H1 (cell line): ENCODE measurements around the gene ACOT2.
"Not testable (repeated sequence)": the region's sequence is repeated elsewhere in the genome, so short reads cannot be mapped to it uniquely, and the experiment has no call there.

ENCODE experiments used
- ATF3 ChIP-seq: IDR thresholded peaks from 2 replicates; pipeline ENCODE4 v1.6.1; 2011; ENCODE audit warnings: low read depth, mild to moderate bottlenecking, low read length; ENCODE audit not compliant: insufficient read depth
- BRCA1 ChIP-seq: IDR thresholded peaks from 2 replicates; pipeline ENCODE4 v1.6.1; 2012; ENCODE audit warnings: low read depth, low read length, improper control_type of control experiment
- CEBPB ChIP-seq: IDR thresholded peaks from 2 replicates; pipeline ENCODE4 v1.6.1; 2012; ENCODE audit warnings: low read depth, low read length
- CTCF ChIP-seq, 3 experiments: IDR thresholded peaks; 1 replicate in 2 of 3; 2 replicates in 1 of 3; pipeline versions ENCODE4 v1.5.1 to v1.6.1; 2011; ENCODE audit warnings: low read length in 3 of 3, mild to moderate bottlenecking in 3 of 3, inconsistent platforms in 2 of 3, low read depth in 1 of 3, moderate library complexity in 1 of 3; ENCODE audit not compliant: insufficient read depth in 1 of 3; ENCODE audit errors: control extremely low read depth in 1 of 3
- EP300 ChIP-seq, 2 experiments: IDR thresholded peaks; 1 replicate in 1 of 2; 2 replicates in 1 of 2; pipeline ENCODE4 v1.6.1; 2011 to 2012; ENCODE audit warnings: low read depth in 2 of 2, low read length in 2 of 2, mild to moderate bottlenecking in 2 of 2, borderline replicate concordance in 1 of 2, inconsistent platforms in 1 of 2, moderate library complexity in 1 of 2
- EZH2 ChIP-seq: fragments of 200-600 bp; sonication (generic); IDR thresholded peaks from 2 replicates; pipeline ENCODE4 v1.7.1; 2012; ENCODE audit warnings: low read depth, mild to moderate bottlenecking, moderate library complexity, low read length, inconsistent platforms; ENCODE audit not compliant: severe bottlenecking
- MAFK ChIP-seq: IDR thresholded peaks from 2 replicates; pipeline ENCODE4 v1.6.1; 2012; ENCODE audit warnings: low read depth, mild to moderate bottlenecking, improper control_type of control experiment, low read length
- POLR2AphosphoS5 ChIP-seq: IDR thresholded peaks from 2 replicates; pipeline ENCODE4 v1.6.1; 2011; ENCODE audit warnings: low read depth, low read length
- POU5F1 ChIP-seq: IDR thresholded peaks from 2 replicates; pipeline ENCODE4 v1.6.1; 2011; ENCODE audit warnings: low read depth, mild to moderate bottlenecking, low read length, moderate library complexity
- RXRA ChIP-seq: IDR thresholded peaks from 2 replicates; pipeline ENCODE4 v1.6.1; 2011; ENCODE audit warnings: low read depth, mild to moderate bottlenecking, low read length, moderate library complexity; ENCODE audit not compliant: insufficient read depth

- TF ChIP-seq CTCF (IDR thresholded peaks at IDR 0.05; ENCODE audit: control extremely low read depth in 1 of 3, insufficient read depth in 1 of 3, low read depth in 1 of 3, low read length in 3 of 3); RXRA; ATF3; BRCA1; POLR2AphosphoS5; EZH2; EP300 (IDR thresholded peaks at IDR 0.05; ENCODE audit: borderline replicate concordance in 1 of 2, low read depth in 2 of 2, low read length in 2 of 2); CEBPB; MAFK; POU5F1: not testable (repeated sequence)
Observed at GRCh38 chr14:73566935-73567334, 2.1 kb upstream of the ACOT2 start.
